Natural killer cell (primary cell): Measurements from ENCODE around the gene SNCG. TPM values are rescaled to one million over a fixed set of nuclear protein-coding genes. Genes with fewer than 3 reads are reported as not detected.
"Not testable (repeated sequence)": the region's sequence is repeated elsewhere in the genome, so short reads cannot be mapped to it uniquely, and the experiment has no call there.

ENCODE experiments used
- ATAC-seq, 3 donors: fragments of 150-1000 bp in 2 of 3; fragments of 200-7000 bp in 1 of 3; cut with Tn5 transposase; 1 replicate in 1 of 3; 2 replicates in 2 of 3; pipeline ENCODE4 v1.10.0; 2021; ENCODE audit warnings: mild to moderate bottlenecking in 2 of 3, moderate library complexity in 2 of 3
- DNase-seq, 2 donors: peaks; one replicate each; pipeline versions ENCODE4 v3.0.0 to v3.0.0-alpha.2; 2013 to 2021; ENCODE audit warnings: mixed read lengths in 1 of 2
- H3K27ac ChIP-seq: one replicate; pipeline ENCODE4 v1.5.1; 2013; ENCODE audit warnings: mild to moderate bottlenecking, low read length
- H3K27me3 ChIP-seq: one replicate; pipeline ENCODE4 v1.6.1; 2013; ENCODE audit warnings: low read length; ENCODE audit not compliant: control insufficient read depth, insufficient read depth
- H3K36me3 ChIP-seq: one replicate; pipeline ENCODE4 v1.6.1; 2013; ENCODE audit warnings: low read length; ENCODE audit not compliant: control insufficient read depth, insufficient read depth
- H3K4me1 ChIP-seq: one replicate; pipeline ENCODE4 v1.6.1; 2013; ENCODE audit warnings: low read length; ENCODE audit not compliant: control insufficient read depth, insufficient read depth
- H3K4me3 ChIP-seq: one replicate; pipeline ENCODE4 v1.5.1; 2013; ENCODE audit warnings: low read length
- H3K9me3 ChIP-seq: one replicate; pipeline ENCODE4 v1.6.1; 2013; ENCODE audit warnings: low read length; ENCODE audit not compliant: control insufficient read depth, insufficient read depth
- H3K27ac Mint-ChIP-seq, 2 donors: one replicate each; pipeline ENCODE4 v1.8.0; 2022; ENCODE audit warnings: mild to moderate bottlenecking in 2 of 2, mixed read lengths in 2 of 2, moderate library complexity in 1 of 2
- H3K27me3 Mint-ChIP-seq, 2 donors: one replicate each; pipeline ENCODE4 v1.8.0; 2022; ENCODE audit warnings: low read depth in 2 of 2, mixed read lengths in 2 of 2
- H3K36me3 Mint-ChIP-seq: one replicate; pipeline ENCODE4 v1.8.0; 2022; ENCODE audit warnings: mixed read lengths
- H3K4me1 Mint-ChIP-seq, 2 donors: one replicate each; pipeline ENCODE4 v1.8.0; 2022; ENCODE audit warnings: mixed read lengths in 2 of 2
- H3K4me3 Mint-ChIP-seq: one replicate; pipeline ENCODE4 v1.8.0; 2022; ENCODE audit warnings: mild to moderate bottlenecking, moderate library complexity, mixed read lengths
- H3K9me3 Mint-ChIP-seq, 2 donors: one replicate each; pipeline ENCODE4 v1.8.0; 2022; ENCODE audit warnings: mixed read lengths in 2 of 2
- CTCF ChIP-seq: fragments of 200-600 bp; IDR thresholded peaks from one replicate; pipeline ENCODE4 v1.8.0; 2022; ENCODE audit warnings: antibody characterized with exemption
- WGBS: methylation state at CpG from one replicate; pipeline ENCODE4 v1.1.7; 2013; ENCODE audit warnings: missing lambda C conversion rate; ENCODE audit not compliant: insufficient coverage; 5-methylcytosine and 5-hydroxymethylcytosine counted together
- intact Hi-C: fragments of 100-400 bp; cut with micrococcal nuclease; formaldehyde crosslinking; loops from one replicate; pipeline ENCODE4 v1.14.2; 2022
- total RNA-seq, 4 donors: library from RNA; stranded (reverse); fragments of 120-200 nt in 1 of 4; gene quantifications; one replicate each; pipeline versions ENCODE4 v1.2.3 to v1.2.4, GENCODE V29; 2013 to 2022

SNCG gene
- total RNA-seq, 3 donors from 2014 or later (not counting 1 experiment from before 2014, with no cell fraction given) = not detected

GRCh38 chr10:86976362-86977056 is 18.1 kb downstream of the SNCG start:
- DNase-seq = no peak
- Histone ChIP-seq H3K36me3 (no peaks in the 10 kb centered on the region), H3K9me3 (no peaks in the 10 kb centered on the region), H3K27ac (no peak overlapping the region), H3K4me3 (no peak overlapping the region), H3K27me3 (no peaks in the 10 kb centered on the region), H3K4me1 (peaks cover 7% of the 10 kb centered on the region)
- Mint-ChIP-seq H3K36me3 (no peaks in the 10 kb centered on the region), H3K4me1 (peaks cover 4 to 12% of the 10 kb centered on the region in 2 donors), H3K27ac (no peak overlapping the region), H3K9me3 (no peaks in the 10 kb centered on the region), H3K27me3 (peaks cover 5 to 8% of the 10 kb centered on the region in 2 donors), H3K4me3 (no peak overlapping the region)
- intact Hi-C loops = no loop called here
- ATAC-seq = no peak
- no peak for TF ChIP-seq CTCF
- WGBS = 94% methylated on average over 5 of the region's 5 CpGs

- H3K9me3 ChIP-seq, H3K36me3 Mint-ChIP-seq, H3K4me3 ChIP-seq, H3K36me3 ChIP-seq, H3K27ac ChIP-seq, H3K4me3 Mint-ChIP-seq, H3K4me1 Mint-ChIP-seq, ATAC-seq, H3K9me3 Mint-ChIP-seq, DNase-seq, H3K27me3 ChIP-seq, intact Hi-C loops, H3K27ac Mint-ChIP-seq, H3K4me1 ChIP-seq: not testable (repeated sequence)
- WGBS = 84% methylated on average over 3 of the region's 3 CpGs
- H3K27me3 Mint-ChIP-seq = peaks cover 12 to 13% of the 10 kb centered on the region in 2 donors
These were observed 20.1 kb downstream of the SNCG start for GRCh38 chr10:86978457-86978856.

- Mint-ChIP-seq H3K4me1 (no peaks in the 10 kb centered on the region), H3K27me3 (peaks cover 12 to 13% of the 10 kb centered on the region in 2 donors)
These were observed 21.0 kb downstream of the SNCG start for GRCh38 chr10:86979296-86979818.

More at GRCh38 chr10:86979296-86979818, 21.0 kb downstream of the SNCG start:
- no peak for ATAC-seq
- DNase-seq = no peak
- Mint-ChIP-seq H3K27ac (no peak overlapping the region), H3K36me3 (no peaks in the 10 kb centered on the region), H3K9me3 (no peaks in the 10 kb centered on the region), H3K4me3 (no peak overlapping the region)
- intact Hi-C loops = no loop called here
- H3K4me3 ChIP-seq = no peak overlapping the region
- no peak overlapping the region for H3K27ac ChIP-seq
- H3K36me3 ChIP-seq = no peaks in the 10 kb centered on the region
- no peaks in the 10 kb centered on the region for H3K4me1 ChIP-seq
- 88% methylated on average over 4 of the region's 4 CpGs for WGBS
- no peaks in the 10 kb centered on the region for H3K9me3 ChIP-seq
- no peaks in the 10 kb centered on the region for H3K27me3 ChIP-seq
- TF ChIP-seq CTCF = no peak
